DOHH2 (cell line): Measurements from ENCODE around the gene TRHDE.
"Not testable (repeated sequence)": the region's sequence is repeated elsewhere in the genome, so short reads cannot be mapped to it uniquely, and the experiment has no call there.

Source experiments
- H3F3A ChIP-seq: fragments of 200-600 bp; sonication (generic), shearing (Covaris generic); 2 replicates; pipeline ENCODE4 v1.6.0; 2016; ENCODE audit warnings: antibody characterized with exemption, mild to moderate bottlenecking; ENCODE audit not compliant: control insufficient read depth, insufficient read depth
- H3K27ac ChIP-seq: fragments of 200-600 bp; sonication (generic); 2 replicates; pipeline ENCODE4 v1.5.1; 2014; ENCODE audit warnings: low read depth, mild to moderate bottlenecking, low read length, moderate library complexity
- H3K27me3 ChIP-seq: fragments of 200-600 bp; sonication (generic); 2 replicates; pipeline ENCODE4 v1.6.1; 2014; ENCODE audit warnings: mild to moderate bottlenecking, low read length, mixed read lengths; ENCODE audit not compliant: control insufficient read depth
- H3K36me3 ChIP-seq: fragments of 200-600 bp; sonication (generic); 2 replicates; pipeline ENCODE4 v1.6.1; 2014; ENCODE audit warnings: mild to moderate bottlenecking, low read length, moderate library complexity, mixed read lengths; ENCODE audit not compliant: control insufficient read depth
- H3K4me1 ChIP-seq: fragments of 200-600 bp; sonication (generic); 2 replicates; pipeline ENCODE4 v1.6.1; 2014; ENCODE audit warnings: mild to moderate bottlenecking, low read length, mixed read lengths; ENCODE audit not compliant: control insufficient read depth
- H3K4me2 ChIP-seq: fragments of 200-600 bp; sonication (generic); 2 replicates; pipeline ENCODE4 v1.6.0; 2014; ENCODE audit warnings: mild to moderate bottlenecking, low read length, moderate library complexity
- H3K4me3 ChIP-seq: fragments of 200-600 bp; sonication (generic); 2 replicates; pipeline ENCODE4 v1.5.1; 2014; ENCODE audit warnings: mild to moderate bottlenecking, low read length, mixed read lengths
- H3K79me2 ChIP-seq: fragments of 200-600 bp; sonication (generic); 2 replicates; pipeline ENCODE4 v1.6.1; 2014; ENCODE audit warnings: mild to moderate bottlenecking, low read length, mixed read lengths; ENCODE audit not compliant: control insufficient read depth
- H3K9me2 ChIP-seq: fragments of 200-600 bp; sonication (generic); replicated peaks from 2 replicates; pipeline ENCODE4 v1.6.1; 2014; ENCODE audit warnings: mild to moderate bottlenecking, low read length, mixed read lengths; ENCODE audit not compliant: control insufficient read depth
- H3K9me3 ChIP-seq: fragments of 200-600 bp; sonication (generic); 2 replicates; pipeline ENCODE4 v1.6.1; 2014; ENCODE audit warnings: antibody characterized with exemption, low read length, mixed read lengths; ENCODE audit not compliant: control insufficient read depth, insufficient read depth
- H4K20me1 ChIP-seq: fragments of 200-600 bp; sonication (generic); 2 replicates; pipeline ENCODE4 v1.6.0; 2014; ENCODE audit warnings: low read depth, mild to moderate bottlenecking, antibody characterized with exemption, low read length, moderate library complexity; ENCODE audit not compliant: control insufficient read depth, insufficient read depth
- CTCF ChIP-seq: fragments of 200-600 bp; sonication (generic); IDR thresholded peaks from one replicate; pipeline ENCODE4 v1.5.1; 2014; ENCODE audit warnings: antibody characterized with exemption, mild to moderate bottlenecking, low read depth, low read length; ENCODE audit not compliant: poor library complexity, severe bottlenecking
- EZH2phosphoT487 ChIP-seq: fragments of 200-600 bp; sonication (generic); IDR thresholded peaks from 2 replicates; pipeline ENCODE4 v1.6.1; 2017; ENCODE audit warnings: borderline replicate concordance, mild to moderate bottlenecking, antibody characterized with exemption, low read length, moderate library complexity, mixed read lengths

TRHDE gene

GRCh38 chr12:72692338-72692737 is 420.2 kb downstream of the TRHDE start:
- Histone ChIP-seq H3K4me3 (no peak overlapping the region), H3K9me2 (no peaks in the 10 kb centered on the region; the same call in 1 of the 2 replicates), H3K27me3 (no peaks in the 10 kb centered on the region), H3K4me2 (no peak overlapping the region), H3K36me3 (no peaks in the 10 kb centered on the region), H3K27ac (no peak overlapping the region), H4K20me1 (no peaks in the 10 kb centered on the region), H3K9me3 (no peaks in the 10 kb centered on the region; the same call in 1 of the 2 replicates), H3K4me1 (no peaks in the 10 kb centered on the region), H3K79me2 (no peaks in the 10 kb centered on the region), H3F3A (no peaks in the 10 kb centered on the region)
- no peak for TF ChIP-seq EZH2phosphoT487

GRCh38 chr12:72694193-72694592 is 422.0 kb downstream of the TRHDE start:
- Histone ChIP-seq H3K36me3 (no peaks in the 10 kb centered on the region), H4K20me1 (no peaks in the 10 kb centered on the region), H3F3A (no peaks in the 10 kb centered on the region), H3K4me1 (no peaks in the 10 kb centered on the region), H3K9me2 (no peaks in the 10 kb centered on the region; the same call in 1 of the 2 replicates), H3K4me2 (no peak overlapping the region), H3K4me3 (no peak overlapping the region), H3K27ac (no peak overlapping the region), H3K27me3 (no peaks in the 10 kb centered on the region), H3K9me3 (no peaks in the 10 kb centered on the region; the same call in 1 of the 2 replicates), H3K79me2 (no peaks in the 10 kb centered on the region)
- no peak for TF ChIP-seq EZH2phosphoT487

- Histone ChIP-seq H3K27me3 (no peaks in the 10 kb centered on the region), H3K9me2 (no peaks in the 10 kb centered on the region; the same call in 1 of the 2 replicates), H3K27ac (no peak overlapping the region), H3K79me2 (no peaks in the 10 kb centered on the region), H3K36me3 (no peaks in the 10 kb centered on the region), H3F3A (no peaks in the 10 kb centered on the region), H3K4me2 (no peak overlapping the region), H3K9me3 (no peaks in the 10 kb centered on the region; the same call in 1 of the 2 replicates), H3K4me3 (no peak overlapping the region), H3K4me1 (no peaks in the 10 kb centered on the region), H4K20me1 (no peaks in the 10 kb centered on the region)
- TF ChIP-seq EZH2phosphoT487 (no peak), CTCF (no peak)
Observed at GRCh38 chr12:72699362-72699761, 427.2 kb downstream of the TRHDE start.

GRCh38 chr12:72712025-72712424 is 439.9 kb downstream of the TRHDE start:
- H3K4me3 ChIP-seq, H3K4me1 ChIP-seq, H3K27me3 ChIP-seq, H4K20me1 ChIP-seq, H3F3A ChIP-seq, H3K27ac ChIP-seq, H3K9me2 ChIP-seq, H3K9me3 ChIP-seq, H3K36me3 ChIP-seq, H3K4me2 ChIP-seq, H3K79me2 ChIP-seq: not testable (repeated sequence)

GRCh38 chr12:72716221-72716620 is 444.1 kb downstream of the TRHDE start:
- Histone ChIP-seq H3K4me1 (no peaks in the 10 kb centered on the region), H3F3A (no peaks in the 10 kb centered on the region), H3K4me3 (no peak overlapping the region), H3K27ac (no peak overlapping the region), H3K9me2 (no peaks in the 10 kb centered on the region), H3K36me3 (no peaks in the 10 kb centered on the region), H3K27me3 (no peaks in the 10 kb centered on the region), H4K20me1 (no peaks in the 10 kb centered on the region), H3K4me2 (no peak overlapping the region), H3K79me2 (no peaks in the 10 kb centered on the region), H3K9me3 (no peaks in the 10 kb centered on the region)
- TF ChIP-seq EZH2phosphoT487 (no peak), CTCF (no peak)
